A549 (cell line): ENCODE measurements around the gene VNN1. TPM values are rescaled to one million over a fixed set of nuclear protein-coding genes. Genes with fewer than 3 reads are reported as not detected.

Experiments
- ATAC-seq, 2 experiments: fragments of 200-7000 bp in 1 of 2; fragments of >200 bp in 1 of 2; cut with Nextera tagmentation in 1 of 2; cut with Tn5 transposase in 1 of 2; 3 replicates each; pipeline versions ENCODE4 v1.8.0 to v1.9.1; 2018 to 2020; ENCODE audit warnings: mild to moderate bottlenecking in 1 of 2, moderate library complexity in 1 of 2
- CTCF ChIA-PET: fragments of 300-600 bp; sonication (Branson Sonifier 250); formaldehyde crosslinking; extraction: SDS; loops from one replicate; lab custom pipeline; 2021; ENCODE audit warnings: antibody characterized with exemption, inconsistent platforms; lab: Yijun Ruan, JAX
- POLR2A ChIA-PET: fragments of 350-600 bp; formaldehyde crosslinking; extraction: SDS; loops from one replicate; lab custom pipeline; 2021; ENCODE audit warnings: antibody characterized with exemption, inconsistent platforms; lab: Yijun Ruan, JAX
- DNase-seq, 2 experiments: peaks; one replicate each; pipeline versions ENCODE4 v3.0.0 to v3.0.0-alpha.2; 2011 to 2016; ENCODE audit warnings: low read depth in 1 of 2, low spot score in 1 of 2
- FAIRE-seq: peaks from 2 replicates; lab custom pipeline; 2011; peaks lifted over from hg19 to GRCh38; lab: Jason Lieb, UNC
- H3K27ac ChIP-seq, 2 experiments: fragments of >200 bp; sonication (Bioruptor Twin); formaldehyde crosslinking; 3 replicates each; pipeline ENCODE4 v1.5.1; 2016 to 2017
- H3K4me1 ChIP-seq: fragments of >200 bp; sonication (Bioruptor Twin); formaldehyde crosslinking; 3 replicates; pipeline ENCODE4 v1.6.1; 2016
- H3K4me2 ChIP-seq: fragments of >200 bp; sonication (Bioruptor Twin); formaldehyde crosslinking; 3 replicates; pipeline ENCODE4 v1.6.1; 2016
- H3K4me3 ChIP-seq: fragments of >200 bp; sonication (Bioruptor Twin); formaldehyde crosslinking; 3 replicates; pipeline ENCODE4 v1.5.1; 2016
- H3K9me3 ChIP-seq: fragments of >200 bp; sonication (Bioruptor Twin); formaldehyde crosslinking; 3 replicates; pipeline ENCODE4 v1.6.1; 2016
- ATOH8 ChIP-seq: fragments of 250-450 bp; sonication (Bioruptor Pico); IDR thresholded peaks from 2 replicates; pipeline ENCODE4 v1.5.0; 2020; ENCODE audit warnings: low read depth, mild to moderate bottlenecking, moderate library complexity
- BCL3 ChIP-seq: fragments of >200 bp; sonication (Bioruptor Twin); formaldehyde crosslinking; IDR thresholded peaks from 3 replicates; pipeline ENCODE4 v1.6.1; 2016
- CBX2 ChIP-seq: fragments of 200-600 bp; sonication (generic); IDR thresholded peaks from 2 replicates; pipeline ENCODE4 v1.6.1; 2016; ENCODE audit warnings: low read depth, mild to moderate bottlenecking, borderline replicate concordance
- CHD4 ChIP-seq: fragments of 200-600 bp; sonication (generic); IDR thresholded peaks from 2 replicates; pipeline ENCODE4 v1.6.1; 2016; ENCODE audit warnings: antibody characterized with exemption, mild to moderate bottlenecking, borderline replicate concordance
- E2F6 ChIP-seq: IDR thresholded peaks from 2 replicates; pipeline ENCODE4 v1.6.1; 2012; ENCODE audit warnings: low read depth, borderline replicate concordance
- EHF ChIP-seq: fragments of 250-450 bp; sonication (Bioruptor Pico); IDR thresholded peaks from 2 replicates; pipeline ENCODE4 v1.5.0; 2020; ENCODE audit warnings: mild to moderate bottlenecking
- EHMT2 ChIP-seq: fragments of 200-600 bp; sonication (generic); IDR thresholded peaks from 2 replicates; pipeline ENCODE4 v1.6.1; 2016; ENCODE audit warnings: antibody characterized with exemption, low read depth, mild to moderate bottlenecking, moderate library complexity
- GATA3 ChIP-seq: IDR thresholded peaks from 2 replicates; pipeline ENCODE4 v1.6.1; 2012; ENCODE audit warnings: borderline replicate concordance
- HDAC2 ChIP-seq: fragments of 200-600 bp; sonication (generic); IDR thresholded peaks from 2 replicates; pipeline ENCODE4 v1.6.1; 2016
- HMGXB4 ChIP-seq: fragments of 250-450 bp; sonication (Bioruptor Pico); IDR thresholded peaks from 2 replicates; pipeline ENCODE4 v1.5.0; 2021; ENCODE audit warnings: mild to moderate bottlenecking, moderate library complexity, borderline replicate concordance
- JUN ChIP-seq, 2 experiments: fragments of >200 bp; sonication (Bioruptor Twin); formaldehyde crosslinking; IDR thresholded peaks; 2 replicates in 1 of 2; 3 replicates in 1 of 2; pipeline ENCODE4 v1.6.1; 2016 to 2017
- KDM1A ChIP-seq: fragments of 200-600 bp; sonication (generic); IDR thresholded peaks from 2 replicates; pipeline ENCODE4 v1.6.1; 2016; ENCODE audit warnings: low read depth, mild to moderate bottlenecking
- NFE2L2 ChIP-seq: fragments of 150-350 bp; conservative IDR thresholded peaks from 2 replicates; pipeline ENCODE4 v1.6.1; 2014; ENCODE audit warnings: low read length
- PBX3 ChIP-seq: IDR thresholded peaks from 2 replicates; pipeline ENCODE4 v1.6.1; 2012
- PHF8 ChIP-seq: fragments of 200-600 bp; sonication (generic); IDR thresholded peaks from 2 replicates; pipeline ENCODE4 v1.6.1; 2016; ENCODE audit warnings: low read depth, mild to moderate bottlenecking, antibody characterized with exemption, moderate library complexity, borderline replicate concordance
- RARB ChIP-seq: fragments of 250-450 bp; sonication (Bioruptor Pico); IDR thresholded peaks from 2 replicates; pipeline ENCODE4 v1.8.0; 2021; ENCODE audit warnings: mild to moderate bottlenecking, moderate library complexity
- RFX5 ChIP-seq: fragments of 450-650 bp; IDR thresholded peaks from 2 replicates; pipeline ENCODE4 v1.7.1; 2014; ENCODE audit warnings: antibody characterized with exemption, mild to moderate bottlenecking, moderate library complexity
- SMC3 ChIP-seq: fragments of >200 bp; sonication (Bioruptor Twin); formaldehyde crosslinking; IDR thresholded peaks from 3 replicates; pipeline ENCODE4 v1.6.1; 2018; ENCODE audit warnings: inconsistent platforms
- ZFP36 ChIP-seq: fragments of 450-650 bp; IDR thresholded peaks from 2 replicates; pipeline ENCODE4 v1.6.1; 2014; ENCODE audit warnings: borderline replicate concordance; ENCODE audit not compliant: partially characterized antibody
- WGBS: methylation state at CpG from one replicate; pipeline ENCODE4 v1.1.6; 2017; ENCODE audit errors: missing lambda C conversion rate; 5-methylcytosine and 5-hydroxymethylcytosine counted together
- polyA plus RNA-seq, 4 experiments: library from polyadenylated mRNA; depleted of rRNA in 3 of 4; stranded (reverse); fragments of >200 nt; fragmentation: RNase III in 1 of 4; extraction: RNeasy Plus Mini Kit Qiagen cat#74134 plus additional on column Dnase treatment in 1 of 4; gene quantifications; 2 replicates in 3 of 4; 3 replicates in 1 of 4; pipeline ENCODE4 v1.2.3, GENCODE V29; 2011 to 2017
- TF ChIP-seq, protein P1 (sequence below): fragments of 450-650 bp; IDR thresholded peaks from 2 replicates; pipeline ENCODE4 v1.6.1; 2014; ENCODE audit warnings: antibody characterized with exemption

Gene VNN1
- polyA plus RNA-seq, 2 of the 4 experiments (the other 2 are of a cell fraction) = 0.03 to 0.09 TPM

DNA sequence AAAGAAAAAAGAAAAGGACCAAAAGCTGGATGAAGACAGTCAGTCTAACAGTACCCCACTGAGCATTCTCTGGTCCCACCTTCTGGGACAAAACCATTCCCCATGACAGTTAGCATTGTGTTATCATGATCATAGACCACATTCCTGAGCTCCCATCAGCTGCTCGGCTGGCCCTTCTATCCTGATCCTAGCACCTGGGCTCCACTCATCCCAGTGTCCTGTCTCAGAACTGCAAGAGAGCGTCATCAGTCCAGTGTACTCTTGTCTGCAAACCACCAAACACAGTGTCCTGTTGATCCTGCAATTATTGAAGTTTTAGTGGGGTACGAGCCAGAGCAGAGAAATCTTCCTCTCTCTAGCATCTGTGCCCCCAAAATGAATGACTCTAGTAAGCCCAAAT, 38.9 kb downstream of the VNN1 start (continued):
- TF ChIP-seq, protein P1, sequence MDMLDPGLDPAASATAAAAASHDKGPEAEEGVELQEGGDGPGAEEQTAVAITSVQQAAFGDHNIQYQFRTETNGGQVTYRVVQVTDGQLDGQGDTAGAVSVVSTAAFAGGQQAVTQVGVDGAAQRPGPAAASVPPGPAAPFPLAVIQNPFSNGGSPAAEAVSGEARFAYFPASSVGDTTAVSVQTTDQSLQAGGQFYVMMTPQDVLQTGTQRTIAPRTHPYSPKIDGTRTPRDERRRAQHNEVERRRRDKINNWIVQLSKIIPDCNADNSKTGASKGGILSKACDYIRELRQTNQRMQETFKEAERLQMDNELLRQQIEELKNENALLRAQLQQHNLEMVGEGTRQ = no peak
- TF ChIP-seq RARB (CRISPR knock-in tag) (no peak), EHF (CRISPR knock-in tag) (no peak), RFX5 (no peak), KDM1A (no peak), HDAC2 (no peak), ZFP36 (no peak), GATA3 (no peak)
- TF ChIP-seq, all 56 proteins: peak for 0

- Histone ChIP-seq H3K4me3 (no peak overlapping the region), H3K4me1 (no peaks in the 10 kb centered on the region), H3K9me3 (no peaks in the 10 kb centered on the region), H3K4me2 (no peak overlapping the region)
- 76% methylated on average over 10 of the region's 10 CpGs for WGBS
- DNase-seq (no peak), ATAC-seq (no peak)
- CTCF ChIA-PET = no interaction called here
- TF ChIP-seq EHMT2 = no peak
- TF ChIP-seq RFX5 = no peak
- TF ChIP-seq HMGXB4 (CRISPR knock-in tag) = no peak
- TF ChIP-seq CHD4 = no peak
- no peak for TF ChIP-seq JUN (IDR thresholded peaks at IDR 0.05)
- TF ChIP-seq, all 56 proteins: peak for 0
- POLR2A ChIA-PET = no interaction called here
- no peak overlapping the region for H3K27ac ChIP-seq
- no peak for FAIRE-seq
These were observed 40.3 kb downstream of the VNN1 start for GRCh38 chr6:132673376-132674094.

DNA sequence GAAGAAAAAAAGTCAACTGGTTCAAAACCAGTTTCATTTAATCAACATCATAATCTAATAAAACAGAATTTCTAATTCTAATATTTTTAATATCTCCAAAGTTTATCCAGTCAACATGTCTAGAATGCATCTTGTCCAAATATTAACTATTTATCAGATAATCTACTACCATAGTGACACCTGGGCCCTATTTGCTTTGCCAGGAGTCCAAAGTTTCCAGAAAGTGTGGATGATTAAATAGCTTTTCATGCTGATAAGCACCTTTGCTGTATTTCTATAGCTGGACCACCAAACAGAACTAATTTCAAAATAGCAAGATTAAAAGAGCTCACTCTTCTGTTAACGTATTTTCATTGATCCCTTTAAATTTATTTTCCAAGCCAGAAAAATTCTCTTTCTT, 42.6 kb downstream of the VNN1 start:
- 94% methylated on average over 1 of the region's 1 CpG for WGBS
- no peak overlapping the region for H3K4me2 ChIP-seq
- H3K4me3 ChIP-seq = no peak overlapping the region
- no peak for ATAC-seq
- no peak overlapping the region for H3K27ac ChIP-seq
- FAIRE-seq = no peak
- TF ChIP-seq E2F6 = no peak
- TF ChIP-seq PBX3 = no peak
- no peak for TF ChIP-seq ATOH8 (CRISPR knock-in tag)
- no peak for TF ChIP-seq SMC3
- TF ChIP-seq PHF8 = no peak
- TF ChIP-seq CBX2 = no peak
- no peak for TF ChIP-seq NFE2L2
- TF ChIP-seq BCL3 = no peak
- no peaks in the 10 kb centered on the region for H3K9me3 ChIP-seq
- ChIA-PET POLR2A (no interaction called here), CTCF (interaction anchor here (1.4 to 3.1 kb wide), 4 partner anchors 41 to 127 kb away, joined by 3 to 26 read pairs (median 10); partner anchors contain the start of gene SLC18B1)
- DNase-seq = no peak
- no peaks in the 10 kb centered on the region for H3K4me1 ChIP-seq
